ENCODE measurements around the gene FAM3B. TPM values are rescaled to one million over a fixed set of nuclear protein-coding genes. Genes with fewer than 3 reads are reported as not detected.

FAM3B gene
- polyA plus RNA-seq, 1 donor from 2014 or later, result not detected

GRCh38 chr21:41388259-41388658, 71.7 kb downstream of the FAM3B start:
- no peaks in the 10 kb centered on the region for H3K79me2 ChIP-seq (replicated peaks; ENCODE audit: insufficient read depth, low read length)
- H3F3A ChIP-seq (ENCODE audit: insufficient read depth, low read length, poor library complexity, severe bottlenecking), result no peaks in the 10 kb centered on the region
- H3K4me3 ChIP-seq (ENCODE audit: low read length), result no peak overlapping the region
- H4K20me1 ChIP-seq (ENCODE audit: insufficient read depth), result no peaks in the 10 kb centered on the region
- TF ChIP-seq EZH2 (IDR thresholded peaks at IDR 0.05; ENCODE audit: borderline replicate concordance, insufficient read depth, low read length, poor library complexity, severe bottlenecking) (no peak), CTCF (IDR thresholded peaks at IDR 0.05; ENCODE audit: poor library complexity, severe bottlenecking) (no peak), POLR2AphosphoS5 (IDR thresholded peaks at IDR 0.05) (no peak), MXI1 (conservative IDR thresholded peaks at IDR 0.05; ENCODE audit: poor library complexity, severe bottlenecking) (no peak), SMC3 (conservative IDR thresholded peaks at IDR 0.05; ENCODE audit: poor library complexity) (no peak), RAD21 (conservative IDR thresholded peaks at IDR 0.05) (no peak), EP300 (conservative IDR thresholded peaks at IDR 0.05; ENCODE audit: poor library complexity, severe bottlenecking) (no peak), REST (IDR thresholded peaks at IDR 0.05; ENCODE audit: borderline replicate concordance) (no peak), TAF1 (IDR thresholded peaks at IDR 0.05; ENCODE audit: low read depth) (no peak)
- no peaks in the 10 kb centered on the region for H3K9me2 ChIP-seq (ENCODE audit: insufficient read depth, low read length)
- no peaks in the 10 kb centered on the region for H3K9me3 ChIP-seq (ENCODE audit: low read length)
- H3K4me2 ChIP-seq (ENCODE audit: low read length), result no peak overlapping the region
- H3K36me3 ChIP-seq (ENCODE audit: insufficient read depth, low read length), result no peaks in the 10 kb centered on the region
- no peak overlapping the region for H2AFZ ChIP-seq (ENCODE audit: low read depth, low read length)
- H3K9ac ChIP-seq (ENCODE audit: low read length), result no peak overlapping the region
- no peak overlapping the region for H3K27ac ChIP-seq (ENCODE audit: low read length)
- no peaks in the 10 kb centered on the region for H3K27me3 ChIP-seq (ENCODE audit: insufficient read depth, low read depth, low read length)

GRCh38 chr21:41390043-41390639, 73.5 kb downstream of the FAM3B start:
- Histone ChIP-seq H3K9ac (ENCODE audit: low read length) (no peak overlapping the region), H3K4me2 (ENCODE audit: low read length) (no peak overlapping the region), H3K9me3 (ENCODE audit: low read length) (no peaks in the 10 kb centered on the region), H3K36me3 (ENCODE audit: insufficient read depth, low read length) (no peaks in the 10 kb centered on the region), H4K20me1 (ENCODE audit: insufficient read depth) (no peaks in the 10 kb centered on the region), H3F3A (ENCODE audit: insufficient read depth, low read length, poor library complexity, severe bottlenecking) (no peaks in the 10 kb centered on the region), H3K27me3 (ENCODE audit: insufficient read depth, low read depth, low read length) (no peaks in the 10 kb centered on the region), H3K79me2 (replicated peaks; ENCODE audit: insufficient read depth, low read length) (no peaks in the 10 kb centered on the region), H3K4me3 (ENCODE audit: low read length) (no peak overlapping the region), H3K27ac (ENCODE audit: low read length) (no peak overlapping the region), H2AFZ (ENCODE audit: low read depth, low read length) (no peak overlapping the region), H3K9me2 (ENCODE audit: insufficient read depth, low read length) (no peaks in the 10 kb centered on the region)
- TF ChIP-seq POLR2AphosphoS5 (IDR thresholded peaks at IDR 0.05), result no peak
- TF ChIP-seq EZH2 (IDR thresholded peaks at IDR 0.05; ENCODE audit: borderline replicate concordance, insufficient read depth, low read length, poor library complexity, severe bottlenecking), result no peak
- TF ChIP-seq EP300 (conservative IDR thresholded peaks at IDR 0.05; ENCODE audit: poor library complexity, severe bottlenecking), result no peak
- no peak for TF ChIP-seq RAD21 (conservative IDR thresholded peaks at IDR 0.05)
- no peak for TF ChIP-seq CTCF (IDR thresholded peaks at IDR 0.05; ENCODE audit: poor library complexity, severe bottlenecking)
